H1 (cell line): ENCODE results near the gene NMT1. TPM values are rescaled to one million over a fixed set of nuclear protein-coding genes. Genes with fewer than 3 reads are reported as not detected.

Experiments
- CTCF ChIA-PET: fragments of 300-600 bp; sonication (Branson Sonifier 250); formaldehyde crosslinking; loops from one replicate; lab custom pipeline; 2021; ENCODE audit not compliant: partially characterized antibody; lab: Charles Lee
- POLR2A ChIA-PET: fragments of 300-600 bp; sonication (Branson Sonifier 250); formaldehyde crosslinking; loops from one replicate; lab custom pipeline; 2021; ENCODE audit warnings: inconsistent platforms; ENCODE audit not compliant: partially characterized antibody; lab: Charles Lee
- DNase-seq, 2 experiments: peaks; one replicate each; pipeline versions ENCODE4 v3.0.0 to v3.0.0-alpha.2; 2010 to 2022; ENCODE audit warnings: low spot score in 2 of 2, low read depth in 1 of 2, mixed read lengths in 1 of 2
- FAIRE-seq: peaks from 2 replicates; lab custom pipeline; 2011; peaks lifted over from hg19 to GRCh38; lab: Jason Lieb, UNC
- H2AFZ ChIP-seq: 2 replicates; pipeline ENCODE4 v1.8.1; 2012; ENCODE audit warnings: low read length, inconsistent platforms
- H2AK5ac ChIP-seq: 2 replicates; pipeline ENCODE4 v1.6.1; 2013; ENCODE audit warnings: low read depth, low read length
- H2BK120ac ChIP-seq: replicated peaks from 2 replicates; pipeline ENCODE3; 2013; ENCODE audit warnings: low read depth, low read length, inconsistent platforms
- H2BK12ac ChIP-seq: 2 replicates; pipeline ENCODE4 v1.6.1; 2013; ENCODE audit warnings: low read depth, low read length
- H2BK15ac ChIP-seq: 2 replicates; pipeline ENCODE4 v1.6.1; 2013; ENCODE audit warnings: low read length
- H2BK20ac ChIP-seq: 2 replicates; pipeline ENCODE4 v1.6.1; 2013; ENCODE audit warnings: low read length
- H2BK5ac ChIP-seq: 2 replicates; pipeline ENCODE4 v1.6.1; 2013; ENCODE audit warnings: low read depth, low read length
- H3K14ac ChIP-seq: 2 replicates; pipeline ENCODE4 v1.6.1; 2013; ENCODE audit warnings: inconsistent platforms; ENCODE audit not compliant: insufficient read length
- H3K18ac ChIP-seq: 2 replicates; pipeline ENCODE4 v1.6.1; 2013; ENCODE audit warnings: low read length; ENCODE audit errors: extremely low read depth
- H3K23ac ChIP-seq: 2 replicates; pipeline ENCODE4 v1.6.1; 2013; ENCODE audit warnings: inconsistent platforms; ENCODE audit not compliant: insufficient read length
- H3K23me2 ChIP-seq: 2 replicates; pipeline ENCODE4 v1.6.1; 2013; ENCODE audit warnings: low read depth, low read length
- H3K27ac ChIP-seq: 2 replicates; pipeline ENCODE4 v1.6.1; 2011; ENCODE audit warnings: low read depth, low read length, inconsistent platforms
- H3K27me3 ChIP-seq, 4 experiments: replicated peaks in 1 of 4; 1 replicate in 1 of 4; 2 replicates in 3 of 4; pipeline versions ENCODE4 v1.6.1 to v1.8.1; 2011 to 2013; ENCODE audit warnings: low read length in 3 of 4, mild to moderate bottlenecking in 3 of 4, inconsistent platforms in 2 of 4, mixed read lengths in 2 of 4, moderate library complexity in 1 of 4; ENCODE audit not compliant: control insufficient read depth in 3 of 4, insufficient read depth in 3 of 4; ENCODE audit errors: extremely low read depth in 1 of 4
- H3K36me3 ChIP-seq, 4 experiments: 2 replicates each; pipeline versions ENCODE4 v1.6.1 to v1.8.1; 2011 to 2013; ENCODE audit warnings: mild to moderate bottlenecking in 4 of 4, low read length in 3 of 4, moderate library complexity in 2 of 4, control low read depth in 1 of 4, inconsistent platforms in 1 of 4; ENCODE audit not compliant: insufficient read depth in 4 of 4, control insufficient read depth in 2 of 4
- H3K4ac ChIP-seq: replicated peaks from 2 replicates; pipeline ENCODE3; 2013; ENCODE audit warnings: low read length, low read depth, mixed read lengths, inconsistent platforms; ENCODE audit not compliant: insufficient read length
- H3K4me1 ChIP-seq, 4 experiments: replicated peaks in 1 of 4; 1 replicate in 1 of 4; 2 replicates in 3 of 4; pipeline versions ENCODE4 v1.6.1 to v1.8.1; 2011 to 2013; ENCODE audit warnings: low read length in 3 of 4, inconsistent platforms in 2 of 4, mixed read lengths in 1 of 4; ENCODE audit not compliant: insufficient read depth in 4 of 4, control insufficient read depth in 3 of 4
- H3K4me2 ChIP-seq, 2 experiments: 2 replicates each; pipeline versions ENCODE4 v1.6.1 to v1.8.1; 2011 to 2013; ENCODE audit warnings: low read depth in 2 of 2, low read length in 2 of 2, control low read depth in 1 of 2, inconsistent platforms in 1 of 2, mild to moderate bottlenecking in 1 of 2; ENCODE audit not compliant: insufficient read depth in 1 of 2
- H3K4me3 ChIP-seq, 4 experiments: fragments of 200-600, 300-600 bp in 1 of 4; sonication (generic), shearing (Covaris generic), sonication (Bioruptor Twin) in 1 of 4; 2 replicates each; pipeline versions ENCODE4 v1.5.1 to v1.8.1; 2011 to 2016; ENCODE audit warnings: low read length in 4 of 4, low read depth in 3 of 4, control low read depth in 2 of 4, inconsistent platforms in 2 of 4, mild to moderate bottlenecking in 2 of 4, mixed read lengths in 1 of 4, moderate library complexity in 1 of 4; ENCODE audit not compliant: insufficient read depth in 2 of 4; ENCODE audit errors: extremely low read depth in 1 of 4
- H3K56ac ChIP-seq: replicated peaks from 2 replicates; pipeline ENCODE3; 2013; ENCODE audit warnings: low read depth, mild to moderate bottlenecking, mixed read lengths, low read length, inconsistent platforms; ENCODE audit not compliant: insufficient read length
- H3K79me1 ChIP-seq: 2 replicates; pipeline ENCODE4 v1.6.1; 2013; ENCODE audit warnings: low read depth, low read length, control low read depth
- H3K79me2 ChIP-seq, 2 experiments: 2 replicates each; pipeline versions ENCODE4 v1.6.1 to v1.8.1; 2012 to 2013; ENCODE audit warnings: low read length in 2 of 2, mild to moderate bottlenecking in 2 of 2, inconsistent platforms in 1 of 2; ENCODE audit not compliant: insufficient read depth in 2 of 2, control insufficient read depth in 1 of 2
- H3K9ac ChIP-seq, 4 experiments: replicated peaks in 1 of 4; 1 replicate in 1 of 4; 2 replicates in 3 of 4; pipeline versions ENCODE4 v1.6.1 to v1.8.1; 2011 to 2013; ENCODE audit warnings: low read depth in 3 of 4, low read length in 3 of 4, control low read depth in 2 of 4, mild to moderate bottlenecking in 2 of 4, moderate library complexity in 2 of 4, inconsistent platforms in 1 of 4; ENCODE audit errors: extremely low read depth in 1 of 4
- H3K9me3 ChIP-seq, 2 experiments: 2 replicates each; pipeline versions ENCODE4 v1.6.1 to v1.8.1; 2012 to 2013; ENCODE audit warnings: mild to moderate bottlenecking in 2 of 2, moderate library complexity in 2 of 2, control low read depth in 1 of 2, inconsistent platforms in 1 of 2, low read depth in 1 of 2, low read length in 1 of 2, mixed read lengths in 1 of 2; ENCODE audit not compliant: insufficient read depth in 2 of 2
- H4K20me1 ChIP-seq, 2 experiments: replicated peaks in 1 of 2; 2 replicates each; pipeline versions ENCODE3 to v1.8.1; 2011 to 2013; ENCODE audit warnings: inconsistent platforms in 2 of 2, low read length in 2 of 2, mild to moderate bottlenecking in 1 of 2; ENCODE audit not compliant: insufficient read depth in 2 of 2, control insufficient read depth in 1 of 2
- H4K5ac ChIP-seq: 2 replicates; pipeline ENCODE4 v1.6.1; 2013; ENCODE audit warnings: low read length, low read depth, mixed read lengths, inconsistent platforms; ENCODE audit not compliant: insufficient read length
- H4K8ac ChIP-seq: 2 replicates; pipeline ENCODE4 v1.8.0; 2013; ENCODE audit warnings: mild to moderate bottlenecking, moderate library complexity, low read length, inconsistent platforms; ENCODE audit not compliant: insufficient read depth; ENCODE audit errors: extremely low read depth
- H4K91ac ChIP-seq: replicated peaks from 2 replicates; pipeline ENCODE3; 2013; ENCODE audit warnings: low read length, mixed read lengths, inconsistent platforms; ENCODE audit not compliant: insufficient read length
- NANOG ChIP-seq: IDR thresholded peaks from 2 replicates; pipeline ENCODE4 v1.6.1; 2011; ENCODE audit warnings: low read length, low read depth, mild to moderate bottlenecking, inconsistent platforms; ENCODE audit not compliant: insufficient read depth, poor library complexity, severe bottlenecking
- SAP30 ChIP-seq: fragments of 300-600 bp; sonication (generic); IDR thresholded peaks from 2 replicates; pipeline ENCODE4 v1.7.1; 2012; ENCODE audit warnings: low read length, moderate library complexity, mild to moderate bottlenecking, inconsistent platforms; ENCODE audit not compliant: insufficient read depth, insufficient replicate concordance
- TBP ChIP-seq: IDR thresholded peaks from 2 replicates; pipeline ENCODE4 v1.6.1; 2011; ENCODE audit warnings: low read depth, low read length, improper control_type of control experiment
- WGBS, 2 experiments: shearing (Covaris generic) in 1 of 2; methylation state at CpG; one replicate each; pipeline versions ENCODE4 v1.1.6 to v1.1.7; 2013 to 2015; ENCODE audit warnings: low lambda C conversion rate in 2 of 2, mixed read lengths in 2 of 2, inconsistent platforms in 1 of 2, low coverage in 1 of 2, missing lambda C conversion rate in 1 of 2; ENCODE audit not compliant: insufficient replicate concordance in 2 of 2, insufficient coverage in 1 of 2, insufficient read length in 1 of 2; ENCODE audit errors: extremely low coverage in 1 of 2, missing lambda C conversion rate in 1 of 2; 5-methylcytosine and 5-hydroxymethylcytosine counted together
- polyA plus RNA-seq, 7 experiments: library from polyadenylated mRNA; depleted of rRNA in 3 of 7; stranded (reverse) in 5 of 7; unstranded in 2 of 7; fragments of >200 nt in 5 of 7; fragments of 200-250 nt in 2 of 7; gene quantifications; 1 replicate in 5 of 7; 2 replicates in 1 of 7; 4 replicates in 1 of 7; pipeline versions ENCODE4 v1.2.1 to v1.2.3, GENCODE V29; 2011 to 2013; ENCODE audit warnings: missing spikeins in 2 of 7, mixed read lengths in 2 of 7
- total RNA-seq: library from RNA; stranded (reverse); fragmentation: NEBNext Ultra II Directional; extraction: Animal tissue kit (Norgen Biotek cat#: 25700); gene quantifications from 2 replicates; pipeline ENCODE4 v1.2.1, GENCODE V29; 2021
- TF ChIP-seq, protein P1 (sequence below): IDR thresholded peaks from 2 replicates; pipeline ENCODE4 v1.6.1; 2011; ENCODE audit warnings: low read depth, mild to moderate bottlenecking, low read length; ENCODE audit not compliant: insufficient read depth
- TF ChIP-seq, protein P2 (sequence below): IDR thresholded peaks from 2 replicates; pipeline ENCODE4 v1.6.1; 2012; ENCODE audit warnings: low read length, inconsistent platforms

Gene NMT1
- total and polyA plus RNA-seq, 2 of the 8 experiments (the other 6 are each of a cell fraction or from before 2014, with no cell fraction given) = 42.9 to 149 TPM

- TF ChIP-seq, protein P1, sequence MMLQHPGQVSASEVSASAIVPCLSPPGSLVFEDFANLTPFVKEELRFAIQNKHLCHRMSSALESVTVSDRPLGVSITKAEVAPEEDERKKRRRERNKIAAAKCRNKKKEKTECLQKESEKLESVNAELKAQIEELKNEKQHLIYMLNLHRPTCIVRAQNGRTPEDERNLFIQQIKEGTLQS = no peak
- TF ChIP-seq SAP30 (no peak), NANOG (no peak), TBP (no peak)
- TF ChIP-seq, protein P2, sequence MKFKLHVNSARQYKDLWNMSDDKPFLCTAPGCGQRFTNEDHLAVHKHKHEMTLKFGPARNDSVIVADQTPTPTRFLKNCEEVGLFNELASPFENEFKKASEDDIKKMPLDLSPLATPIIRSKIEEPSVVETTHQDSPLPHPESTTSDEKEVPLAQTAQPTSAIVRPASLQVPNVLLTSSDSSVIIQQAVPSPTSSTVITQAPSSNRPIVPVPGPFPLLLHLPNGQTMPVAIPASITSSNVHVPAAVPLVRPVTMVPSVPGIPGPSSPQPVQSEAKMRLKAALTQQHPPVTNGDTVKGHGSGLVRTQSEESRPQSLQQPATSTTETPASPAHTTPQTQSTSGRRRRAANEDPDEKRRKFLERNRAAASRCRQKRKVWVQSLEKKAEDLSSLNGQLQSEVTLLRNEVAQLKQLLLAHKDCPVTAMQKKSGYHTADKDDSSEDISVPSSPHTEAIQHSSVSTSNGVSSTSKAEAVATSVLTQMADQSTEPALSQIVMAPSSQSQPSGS = no peak
- TF ChIP-seq, all 59 proteins: peak for 0
- Histone ChIP-seq H3K4ac (no peak overlapping the region), H3K4me2 (no peak overlapping the region), H3K27ac (no peak overlapping the region), H2BK120ac (no peak overlapping the region), H3K23me2 (no peaks in the 10 kb centered on the region), H2BK20ac (no peak overlapping the region), H3K4me1 (peaks cover 0 to 9% (median 4%) of the 10 kb centered on the region in 4 experiments; a peak in 3 of 7 replicates), H2AK5ac (no peak overlapping the region; the same call in 1 of the 2 replicates), H3K79me1 (no peaks in the 10 kb centered on the region; the same call in 1 of the 2 replicates), H3K4me3 (no peak overlapping the region), H3K23ac (no peak overlapping the region), H3K56ac (no peak overlapping the region), H2BK5ac (no peak overlapping the region), H3K9ac (no peak overlapping the region), H4K91ac (no peak overlapping the region), H3K36me3 (peaks cover 16 to 28% (median 20%) of the 10 kb centered on the region in 4 experiments), H4K5ac (no peak overlapping the region), H3K14ac (no peak overlapping the region), H2BK12ac (no peak overlapping the region), H2AFZ (no peak overlapping the region), H2BK15ac (no peak overlapping the region), H3K27me3 (no peaks in the 10 kb centered on the region), H3K9me3 (no peaks in the 10 kb centered on the region), H3K79me2 (no peaks in the 10 kb centered on the region), H4K8ac (no peak overlapping the region), H4K20me1 (peaks cover 4 to 6% of the 10 kb centered on the region in 2 experiments), H3K18ac (no peak overlapping the region)
- POLR2A ChIA-PET = interaction anchor here (0.6 to 1.4 kb wide), 7 partner anchors 8 to 369 kb away, joined by 3 to 7 read pairs (median 4); partner anchors contain the start of genes HEXIM1 and NMT1
- CTCF ChIA-PET = interaction anchor here (1.2 to 2.4 kb wide), 5 partner anchors 9 to 15 kb away, joined by 3 to 25 read pairs (median 5); no protein-coding TSS in a partner anchor
- DNase-seq = no peak
- FAIRE-seq = no peak
- WGBS, 2 experiments = 91% methylated on average over 16 of the region's 16 CpGs; no CpG with 5 or more reads in 1 of the 2 experiments
Observed at GRCh38 chr17:45110676-45111611, 49.8 kb downstream of the NMT1 start.
